ENCODE results near the gene SBK2.

The SBK2 gene

GRCh38 chr19:55483706-55484592 lies 53.0 kb downstream of the SBK2 start:
- TF ChIP-seq CTCF (IDR thresholded peaks at IDR 0.05; ENCODE audit: low read length) (no peak), EZH2 (optimal IDR thresholded peaks at IDR 0.05; ENCODE audit: low read depth, low read length) (no peak), EZH2phosphoT487 (IDR thresholded peaks at IDR 0.05; ENCODE audit: low read length) (no peak)
- Histone ChIP-seq H3K36me3 (replicated peaks; ENCODE audit: insufficient read depth, low read length) (no peaks in the 10 kb centered on the region), H2AFZ (ENCODE audit: low read length) (no peak overlapping the region), H3K9ac (ENCODE audit: low read length) (no peak overlapping the region), H3K4me2 (ENCODE audit: low read depth, low read length) (no peak overlapping the region), H3K9me2 (replicated peaks; ENCODE audit: insufficient read depth, low read length) (no peaks in the 10 kb centered on the region), H3K4me3 (ENCODE audit: low read length) (no peak overlapping the region), H3K27ac (ENCODE audit: low read length) (no peak overlapping the region), H3F3A (ENCODE audit: insufficient read depth, low read length) (no peaks in the 10 kb centered on the region), H3K27me3 (replicated peaks; ENCODE audit: insufficient read depth, low read length) (peaks cover 45% of the 10 kb centered on the region), H3K4me1 (ENCODE audit: low read length) (no peaks in the 10 kb centered on the region), H4K20me1 (ENCODE audit: insufficient read depth, low read length) (no peaks in the 10 kb centered on the region), H3K79me2 (ENCODE audit: low read length) (peaks cover 2% of the 10 kb centered on the region; the same call in 1 of the 2 replicates), H3K9me3 (replicated peaks; ENCODE audit: insufficient read depth, low read length) (no peaks in the 10 kb centered on the region)
- DNase-seq, result no peak

GRCh38 chr19:55482967-55483705 lies 53.8 kb downstream of the SBK2 start:
- peaks cover 40% of the 10 kb centered on the region for H3K27me3 ChIP-seq (replicated peaks; ENCODE audit: insufficient read depth, low read length)
- no peaks in the 10 kb centered on the region for H3K9me2 ChIP-seq (replicated peaks; ENCODE audit: insufficient read depth, low read length)
- H3K4me2 ChIP-seq (ENCODE audit: low read depth, low read length), result no peak overlapping the region
- no peaks in the 10 kb centered on the region for H3K4me1 ChIP-seq (ENCODE audit: low read length)
- H3F3A ChIP-seq (ENCODE audit: insufficient read depth, low read length), result no peaks in the 10 kb centered on the region
- no peaks in the 10 kb centered on the region for H4K20me1 ChIP-seq (ENCODE audit: insufficient read depth, low read length)
- H3K4me3 ChIP-seq (ENCODE audit: low read length), result no peak overlapping the region
- DNase-seq, result no peak
- H3K27ac ChIP-seq (ENCODE audit: low read length), result no peak overlapping the region
- H3K79me2 ChIP-seq (ENCODE audit: low read length), result peaks cover 10% of the 10 kb centered on the region
- no peak overlapping the region for H3K9ac ChIP-seq (ENCODE audit: low read length)
- no peaks in the 10 kb centered on the region for H3K9me3 ChIP-seq (replicated peaks; ENCODE audit: insufficient read depth, low read length)
- no peak overlapping the region for H2AFZ ChIP-seq (ENCODE audit: low read length)
- TF ChIP-seq EZH2phosphoT487 (IDR thresholded peaks at IDR 0.05; ENCODE audit: low read length) (no peak), EZH2 (optimal IDR thresholded peaks at IDR 0.05; ENCODE audit: low read depth, low read length) (no peak), CTCF (IDR thresholded peaks at IDR 0.05; ENCODE audit: low read length) (no peak)
- H3K36me3 ChIP-seq (replicated peaks; ENCODE audit: insufficient read depth, low read length), result no peaks in the 10 kb centered on the region

- Histone ChIP-seq H3K9ac (ENCODE audit: low read length) (no peak overlapping the region), H3K27me3 (replicated peaks; ENCODE audit: insufficient read depth, low read length) (peaks cover 33% of the 10 kb centered on the region), H3K4me3 (ENCODE audit: low read length) (no peak overlapping the region), H3K79me2 (ENCODE audit: low read length) (peaks cover 17% of the 10 kb centered on the region), H2AFZ (ENCODE audit: low read length) (no peak overlapping the region), H3K9me2 (replicated peaks; ENCODE audit: insufficient read depth, low read length) (no peaks in the 10 kb centered on the region), H3K4me2 (ENCODE audit: low read depth, low read length) (no peak overlapping the region), H3K4me1 (ENCODE audit: low read length) (no peaks in the 10 kb centered on the region), H3K9me3 (replicated peaks; ENCODE audit: insufficient read depth, low read length) (no peaks in the 10 kb centered on the region), H3K36me3 (replicated peaks; ENCODE audit: insufficient read depth, low read length) (no peaks in the 10 kb centered on the region), H3K27ac (ENCODE audit: low read length) (no peak overlapping the region), H4K20me1 (ENCODE audit: insufficient read depth, low read length) (no peaks in the 10 kb centered on the region), H3F3A (ENCODE audit: insufficient read depth, low read length) (no peaks in the 10 kb centered on the region)
- TF ChIP-seq CTCF (IDR thresholded peaks at IDR 0.05; ENCODE audit: low read length), result no peak
- no peak for TF ChIP-seq EZH2 (optimal IDR thresholded peaks at IDR 0.05; ENCODE audit: low read depth, low read length)
- TF ChIP-seq EZH2phosphoT487 (IDR thresholded peaks at IDR 0.05; ENCODE audit: low read length), result no peak
- DNase-seq, result no peak
These were observed 54.6 kb downstream of the SBK2 start for GRCh38 chr19:55482156-55482961.

Measured in MM.1S (cell line).